HG03060 (cell line): ENCODE data around the gene CFDP1.

Experiments
- ATAC-seq: cut with Tn5 transposase; IDR thresholded peaks from one replicate; pipeline ENCODE4 v1.9.1; 2021; ENCODE audit warnings: low read depth, moderate number of reproducible peaks; ENCODE audit not compliant: unreplicated experiment

Gene CFDP1

GRCh38 chr16:75326333-75326732 is 107.0 kb downstream of the CFDP1 start:
- ATAC-seq = no peak

DNA sequence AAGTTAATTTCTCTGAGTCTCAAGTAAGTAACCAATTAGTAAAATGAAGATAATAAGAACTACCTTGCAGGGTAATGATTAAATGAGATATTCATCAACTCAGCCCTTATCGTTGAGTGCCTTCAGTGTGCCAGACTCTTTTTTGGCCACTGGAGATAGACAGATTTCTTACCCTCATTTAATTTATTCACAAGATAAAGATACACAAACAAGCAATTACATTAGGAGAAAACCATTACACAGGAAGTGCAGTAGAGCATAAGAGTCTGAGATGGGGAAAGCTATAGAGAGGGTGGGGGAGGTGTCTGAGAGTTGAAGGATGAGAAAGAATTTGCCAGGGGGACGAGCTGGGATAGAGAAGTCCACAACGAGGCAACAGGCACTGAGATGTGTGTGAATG is 109.4 kb downstream of the CFDP1 start:
- ATAC-seq = no peak

DNA sequence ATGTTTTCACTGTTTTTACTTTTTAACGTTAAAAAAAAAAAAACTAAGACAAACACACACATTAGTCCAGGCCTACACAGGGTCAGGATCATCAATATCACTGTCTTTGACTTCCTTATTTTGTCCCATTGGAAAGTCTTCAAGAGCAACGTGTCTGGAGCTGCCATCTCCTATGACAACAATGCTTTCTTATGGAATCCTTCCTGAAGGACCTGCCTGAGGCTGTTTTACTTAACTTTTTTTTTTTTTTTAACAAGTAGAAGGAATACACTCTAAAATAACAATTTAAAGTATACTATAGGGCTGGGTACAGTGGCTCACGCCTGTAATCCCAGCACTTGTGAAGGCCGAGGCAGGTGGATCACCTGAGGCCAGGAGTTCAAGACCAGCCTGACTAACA is 110.1 kb downstream of the CFDP1 start:
- no peak for ATAC-seq

DNA sequence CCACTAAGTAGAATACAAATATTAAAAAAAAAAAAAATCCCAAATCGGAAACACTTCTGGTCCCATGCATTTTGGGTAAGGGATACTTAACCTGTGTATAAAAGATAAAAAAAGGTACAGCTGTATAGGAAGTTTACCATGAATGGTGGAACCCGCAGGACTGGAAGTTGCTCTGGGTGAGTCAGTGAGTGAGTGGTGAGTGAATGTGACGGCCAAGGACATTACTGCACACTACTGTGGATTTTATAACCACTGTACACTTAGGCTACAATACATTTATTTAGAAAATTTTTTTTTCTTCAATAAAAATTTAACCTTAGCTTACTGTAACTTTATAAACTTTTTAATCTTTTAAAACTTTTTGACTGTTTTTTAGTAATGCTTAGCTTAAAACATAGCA is 110.6 kb downstream of the CFDP1 start:
- ATAC-seq = no peak

GRCh38 chr16:75320435-75320834 is 112.9 kb downstream of the CFDP1 start:
- ATAC-seq = peak; percentile 17

- peak; percentile 85 for ATAC-seq
Observed at GRCh38 chr16:75319513-75320411, 113.5 kb downstream of the CFDP1 start.

DNA sequence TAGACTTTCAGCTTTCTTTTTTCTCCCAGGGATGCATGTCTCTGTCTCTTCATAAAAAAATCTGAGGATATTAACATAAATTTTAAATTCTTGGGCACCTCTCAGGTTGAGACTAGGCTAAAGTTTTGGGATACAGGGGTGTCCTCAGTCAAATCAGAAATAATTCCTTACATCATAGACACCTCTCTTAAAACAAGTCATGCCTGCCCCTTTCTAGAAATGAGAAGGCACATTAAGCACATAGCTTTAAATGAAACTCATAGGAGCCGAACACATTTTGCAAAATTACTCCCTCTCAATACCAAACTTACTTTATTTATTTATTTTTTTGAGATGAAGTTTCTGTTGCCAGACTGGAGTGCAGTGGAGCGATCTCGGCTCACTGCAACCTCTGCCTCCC is 114.6 kb downstream of the CFDP1 start:
- ATAC-seq = no peak

DNA sequence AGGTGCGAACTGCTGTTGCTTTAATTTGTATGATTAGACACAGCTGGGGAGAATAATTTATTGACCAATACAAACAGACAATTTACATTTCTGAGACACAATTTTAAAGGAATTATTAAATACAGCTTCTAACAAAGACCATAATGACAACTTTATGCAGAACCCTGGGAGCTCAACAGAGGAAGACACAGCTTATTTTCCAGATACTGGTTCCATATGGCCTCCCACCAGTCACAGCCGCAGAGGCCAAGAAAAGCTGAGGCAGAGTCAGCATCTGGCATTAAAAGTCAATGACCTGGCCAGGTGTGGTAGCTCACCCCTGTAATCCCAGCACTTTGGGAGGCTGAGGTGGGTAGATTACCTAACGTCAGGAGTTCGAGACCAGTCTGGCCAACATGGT is 115.8 kb downstream of the CFDP1 start:
- no peak for ATAC-seq

GRCh38 chr16:75317101-75317522 is 116.2 kb downstream of the CFDP1 start:
- no peak for ATAC-seq

DNA sequence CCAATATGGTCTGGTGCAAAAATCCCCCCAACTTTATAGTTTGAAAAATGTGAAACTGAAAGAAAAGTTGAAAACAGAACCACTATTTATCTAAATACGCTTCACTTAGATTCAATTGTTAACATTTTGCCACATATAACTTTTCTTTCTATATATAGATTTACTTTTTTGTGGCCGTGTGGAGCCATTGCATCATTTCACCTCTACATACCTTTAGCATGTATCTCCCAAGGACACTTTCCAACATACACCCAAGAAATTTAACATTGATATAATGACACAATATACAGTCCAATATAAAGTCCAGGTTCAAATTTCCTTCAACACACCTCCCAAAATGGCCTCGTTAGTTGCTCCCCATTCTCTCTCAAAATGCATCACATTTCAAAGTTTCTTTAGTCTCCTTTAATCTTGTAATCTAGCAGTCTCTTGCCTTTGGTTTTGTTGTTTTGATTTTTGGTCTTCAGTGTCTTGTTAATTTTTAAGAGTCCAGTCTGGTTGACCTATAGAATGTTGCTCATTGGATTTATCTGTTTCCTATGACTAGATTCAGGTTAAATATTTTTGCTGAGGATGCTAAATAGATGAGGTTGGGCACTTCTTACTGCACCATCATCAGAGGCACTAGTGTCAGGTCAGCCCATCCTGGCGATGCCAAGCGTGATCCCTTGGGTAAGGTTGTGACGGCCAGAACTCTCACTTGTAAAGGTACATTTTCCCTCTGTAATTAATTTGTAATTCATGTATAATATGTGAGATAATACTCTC is 117.6 kb downstream of the CFDP1 start:
- no peak for ATAC-seq

GRCh38 chr16:75312875-75313274 is 120.4 kb downstream of the CFDP1 start:
- no peak for ATAC-seq

GRCh38 chr16:75311383-75311938 is 121.8 kb downstream of the CFDP1 start:
- ATAC-seq = no peak

DNA sequence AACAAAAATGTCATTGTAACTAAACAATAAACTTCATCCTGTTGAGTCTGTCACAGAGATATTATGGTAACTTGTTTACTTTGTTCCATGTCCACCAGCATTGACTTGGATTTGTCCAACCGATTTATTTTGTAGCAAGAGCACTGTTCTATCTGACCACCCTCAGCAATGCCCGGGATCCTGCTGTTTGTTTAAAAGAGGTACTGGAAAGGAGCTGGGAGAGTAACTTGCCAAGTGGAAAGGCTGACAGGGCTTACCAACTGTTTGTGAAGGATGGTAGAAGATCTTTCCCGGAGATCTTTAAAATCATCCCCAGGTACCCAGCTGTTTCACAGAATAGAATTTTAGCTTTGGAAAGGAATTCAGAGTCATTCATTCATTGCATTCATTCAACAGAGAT is 122.8 kb downstream of the CFDP1 start:
- ATAC-seq = no peak

DNA sequence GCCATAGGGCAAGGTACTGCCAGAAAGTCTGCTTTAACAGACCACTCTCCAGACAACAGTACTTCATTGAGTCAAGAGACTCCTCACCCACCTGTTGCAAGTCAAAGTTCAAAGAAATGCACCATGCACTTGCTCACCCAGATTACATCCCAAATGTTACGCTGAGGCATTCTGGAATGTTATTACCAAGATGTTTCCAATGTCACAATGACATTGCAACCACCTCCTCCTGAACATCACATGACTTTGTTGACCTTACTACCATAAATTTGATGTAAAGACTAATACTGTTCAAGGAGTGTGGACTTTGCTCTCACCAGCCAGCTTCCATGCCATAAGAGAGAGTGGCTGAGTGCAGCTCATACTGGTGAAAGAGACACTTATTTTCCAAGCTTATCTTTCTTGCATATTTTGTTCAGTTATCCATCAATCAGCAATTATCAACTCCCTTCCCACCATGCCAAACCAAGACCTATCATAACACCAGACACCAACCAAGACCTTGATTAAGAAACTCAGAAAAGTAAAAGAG is 123.3 kb downstream of the CFDP1 start:
- ATAC-seq = no peak

GRCh38 chr16:75309156-75309555 is 124.1 kb downstream of the CFDP1 start:
- no peak for ATAC-seq

GRCh38 chr16:75308011-75308410 is 125.3 kb downstream of the CFDP1 start:
- ATAC-seq = no peak

DNA sequence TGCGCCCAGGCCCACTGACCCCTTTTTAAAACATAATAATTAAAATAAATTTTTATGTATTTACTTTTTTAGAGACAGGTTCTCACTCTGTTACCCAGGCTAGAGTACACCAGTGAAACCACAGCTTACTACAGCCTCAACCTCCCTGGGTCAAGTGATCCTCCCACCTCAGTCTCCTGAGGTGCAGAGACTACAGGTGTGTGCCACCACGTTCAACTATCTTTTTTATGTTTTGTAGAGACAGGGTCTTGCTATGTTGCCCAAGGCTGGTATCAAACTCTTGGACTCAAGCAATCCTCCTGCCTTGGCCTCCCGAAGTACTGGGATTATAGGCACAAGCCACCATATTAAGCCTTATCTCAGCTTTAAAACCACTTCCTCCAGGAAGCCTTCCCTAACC is 125.8 kb downstream of the CFDP1 start:
- ATAC-seq = no peak

- no peak for ATAC-seq
Observed at GRCh38 chr16:75306099-75306762, 127.1 kb downstream of the CFDP1 start.

DNA sequence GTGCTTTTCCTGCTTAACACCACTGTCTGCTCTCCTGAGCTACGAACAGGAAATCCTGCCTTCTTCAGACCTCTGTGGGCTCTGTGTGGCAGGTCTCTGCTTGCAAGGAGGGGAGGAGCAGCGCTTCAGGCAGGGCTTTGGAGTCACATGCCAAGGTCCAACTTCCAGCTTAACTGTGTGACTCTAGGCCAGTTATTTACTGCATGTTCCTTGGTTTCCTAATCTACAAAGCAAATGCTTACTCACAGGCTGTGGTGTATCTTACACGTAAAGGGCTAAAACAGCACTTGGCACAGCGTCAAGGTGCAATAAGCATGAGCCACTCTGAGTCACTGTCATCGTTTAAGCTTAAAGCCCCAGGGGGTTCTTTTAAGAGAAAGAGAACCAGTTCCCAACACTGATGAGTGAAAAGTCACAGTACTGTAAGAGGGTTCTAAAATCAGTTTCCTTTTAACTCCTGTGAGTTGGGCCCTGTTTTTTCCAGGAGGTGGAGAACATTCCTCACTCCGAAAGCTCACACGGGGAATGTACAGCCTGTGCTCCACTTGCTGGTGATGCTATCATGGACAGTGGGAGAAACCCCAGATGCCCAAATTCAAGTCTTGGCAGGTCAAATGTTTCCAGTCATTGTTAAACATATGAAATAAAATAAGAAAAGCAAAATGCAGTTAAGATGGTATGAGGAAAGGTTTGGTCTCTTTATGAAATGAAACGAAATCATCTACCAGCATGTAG is 127.8 kb downstream of the CFDP1 start:
- ATAC-seq = peak; percentile 89
